HG02571 (cell line): ENCODE data around the gene SRRM4.

Source experiments
- ATAC-seq: cut with Tn5 transposase; IDR thresholded peaks from one replicate; pipeline ENCODE4 v1.9.1; 2021; ENCODE audit warnings: mild to moderate bottlenecking, moderate library complexity; ENCODE audit not compliant: unreplicated experiment

The SRRM4 gene, protein sequence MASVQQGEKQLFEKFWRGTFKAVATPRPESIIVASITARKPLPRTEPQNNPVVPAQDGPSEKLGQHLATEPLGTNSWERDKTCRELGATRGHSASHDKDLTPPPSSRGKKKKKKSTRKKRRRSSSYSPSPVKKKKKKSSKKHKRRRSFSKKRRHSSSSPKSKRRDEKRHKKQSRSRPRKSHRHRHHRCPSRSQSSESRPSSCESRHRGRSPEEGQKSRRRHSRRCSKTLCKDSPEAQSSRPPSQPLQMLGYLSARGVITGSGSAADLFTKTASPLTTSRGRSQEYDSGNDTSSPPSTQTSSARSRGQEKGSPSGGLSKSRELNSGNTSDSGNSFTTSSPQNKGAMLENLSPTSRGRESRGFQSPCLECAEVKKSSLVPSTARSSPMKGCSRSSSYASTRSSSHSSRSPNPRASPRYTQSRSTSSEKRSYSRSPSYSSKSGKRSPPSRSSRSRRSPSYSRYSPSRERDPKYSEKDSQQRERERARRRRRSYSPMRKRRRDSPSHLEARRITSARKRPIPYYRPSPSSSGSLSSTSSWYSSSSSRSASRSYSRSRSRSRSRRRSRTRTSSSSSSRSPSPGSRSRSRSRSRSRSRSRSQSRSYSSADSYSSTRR

DNA sequence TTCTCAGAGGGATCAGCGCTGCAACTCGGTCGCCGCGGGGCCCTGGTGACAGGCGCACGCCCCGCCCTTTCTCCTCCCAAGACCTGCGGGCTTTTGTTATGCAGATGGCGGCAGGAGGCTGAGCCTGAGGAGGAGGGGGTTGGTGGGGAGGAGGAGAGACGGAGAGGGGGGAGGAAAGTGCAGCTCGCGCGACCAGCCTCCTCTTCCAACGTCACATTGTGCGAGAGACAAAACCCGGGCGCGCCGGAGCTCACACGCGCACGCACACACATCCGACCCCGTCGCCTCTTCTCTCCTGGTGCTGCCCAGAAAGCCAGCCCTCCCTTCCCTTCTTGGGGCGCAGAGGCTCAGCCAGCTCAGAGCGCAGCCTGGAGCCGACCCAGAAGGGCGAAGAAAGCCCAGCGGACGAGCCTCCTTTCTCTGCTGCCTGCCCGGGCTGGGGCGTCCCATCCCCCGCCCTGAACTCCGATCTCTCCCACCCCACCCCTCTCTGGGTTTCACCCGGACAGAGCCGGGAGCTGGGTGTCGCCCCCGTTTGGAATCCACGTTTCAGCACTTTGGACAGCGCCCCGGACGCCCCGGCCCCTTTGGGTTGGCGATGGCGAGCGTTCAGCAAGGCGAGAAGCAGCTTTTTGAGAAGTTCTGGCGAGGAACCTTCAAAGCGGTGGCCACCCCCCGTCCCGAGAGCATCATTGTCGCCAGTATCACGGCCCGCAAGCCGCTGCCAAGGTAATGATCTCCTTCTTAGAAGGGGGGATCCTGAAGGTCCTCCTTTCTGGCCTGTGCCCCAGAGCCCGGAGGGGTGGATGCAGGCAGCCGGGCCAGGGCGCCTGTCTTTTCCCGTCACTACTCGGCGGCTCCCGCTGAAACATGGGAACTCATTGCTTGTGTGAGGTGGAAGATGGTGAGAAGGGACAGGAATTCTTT is at the start of gene SRRM4:
TSS of gene SRRM4 (plus strand) at position 257 of the 927 bp plus-strand sequence. CDS start at position 599, 342 bp downstream.
- ATAC-seq, result no peak

DNA sequence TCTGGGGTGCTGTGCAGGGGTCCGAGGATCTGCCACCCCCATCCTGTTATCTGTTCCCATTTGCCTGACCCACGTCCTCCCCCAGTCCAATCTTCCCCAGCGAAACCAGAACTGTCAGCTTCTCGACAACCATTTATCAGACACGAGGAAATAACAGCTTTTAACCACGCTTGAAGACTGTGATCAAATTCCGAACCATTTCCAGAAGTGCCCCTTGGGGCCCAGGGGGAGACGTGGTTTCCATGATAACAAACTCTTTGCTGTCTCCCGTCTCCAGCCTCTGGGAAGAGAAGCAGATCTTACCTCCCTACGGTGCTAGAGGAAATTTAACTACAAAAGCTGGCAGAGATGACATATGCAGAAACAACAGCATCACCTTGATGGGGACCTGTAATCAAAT is 35.1 kb upstream of the SRRM4 start:
- no peak for ATAC-seq

DNA sequence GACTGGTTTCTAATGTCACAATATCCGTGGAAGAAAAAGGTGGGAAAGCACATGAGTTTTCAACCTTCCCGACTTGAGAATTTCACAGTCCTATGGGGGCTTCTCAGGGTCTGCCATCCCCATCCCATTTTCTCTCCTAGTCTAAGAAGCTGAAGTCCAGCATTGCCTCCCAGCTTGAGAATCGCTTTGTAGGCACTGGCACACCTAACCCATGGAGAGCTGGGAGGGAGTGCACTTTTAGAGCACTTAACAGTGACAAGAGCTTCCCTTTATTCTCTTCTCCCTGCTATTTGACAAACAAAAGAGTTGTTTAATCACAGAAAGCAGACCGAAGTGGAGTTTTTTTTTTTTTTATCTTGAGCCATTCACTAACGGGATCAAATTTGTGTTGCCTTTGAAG is 22.8 kb upstream of the SRRM4 start:
- no peak for ATAC-seq

DNA sequence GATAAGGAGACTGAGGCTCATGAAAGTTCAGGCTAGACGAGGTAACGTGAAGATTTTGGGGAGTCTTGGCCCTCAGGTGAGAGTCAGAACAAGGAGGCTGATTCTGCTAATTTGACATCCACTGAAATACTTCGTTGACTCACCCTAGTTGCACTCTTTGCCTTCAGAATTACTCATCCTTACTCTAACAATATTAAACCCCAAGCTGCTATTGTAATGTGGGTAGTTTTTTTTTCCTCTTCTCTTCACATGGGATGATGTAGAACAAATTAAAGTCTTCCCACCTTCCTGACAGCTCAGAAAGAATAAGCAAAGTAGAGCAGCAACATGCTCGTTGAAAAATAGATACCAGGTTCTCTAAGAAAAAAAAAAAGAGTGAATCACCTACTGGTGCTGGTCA is 22.0 kb upstream of the SRRM4 start:
- no peak for ATAC-seq

DNA sequence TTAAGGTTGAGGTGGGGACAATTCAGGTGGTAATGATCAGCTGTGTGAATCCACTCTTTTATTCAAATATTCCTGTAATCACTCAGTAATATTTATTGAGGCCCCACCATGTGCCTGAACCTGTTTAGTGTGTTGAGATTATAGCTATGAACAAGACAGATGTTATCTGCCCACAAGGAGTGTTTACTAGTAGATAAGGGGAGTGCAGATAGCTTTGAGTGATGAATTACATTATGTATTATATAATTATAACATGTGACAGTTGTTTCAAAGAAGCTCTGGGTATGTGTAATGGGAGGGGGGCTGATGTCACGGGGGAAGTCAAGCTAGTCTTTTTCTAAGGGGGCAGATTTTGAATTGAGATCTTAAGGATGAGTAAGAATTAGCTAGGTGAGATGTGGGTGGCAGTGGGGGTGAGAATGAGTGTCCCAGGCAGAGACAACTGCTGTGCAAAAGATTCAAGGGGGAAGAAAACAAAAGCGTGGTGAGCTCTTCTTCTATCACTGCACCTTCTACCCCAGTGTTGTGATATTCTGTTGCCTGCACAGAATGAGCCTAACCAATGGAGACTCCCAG is 21.3 kb upstream of the SRRM4 start:
- ATAC-seq, result no peak

DNA sequence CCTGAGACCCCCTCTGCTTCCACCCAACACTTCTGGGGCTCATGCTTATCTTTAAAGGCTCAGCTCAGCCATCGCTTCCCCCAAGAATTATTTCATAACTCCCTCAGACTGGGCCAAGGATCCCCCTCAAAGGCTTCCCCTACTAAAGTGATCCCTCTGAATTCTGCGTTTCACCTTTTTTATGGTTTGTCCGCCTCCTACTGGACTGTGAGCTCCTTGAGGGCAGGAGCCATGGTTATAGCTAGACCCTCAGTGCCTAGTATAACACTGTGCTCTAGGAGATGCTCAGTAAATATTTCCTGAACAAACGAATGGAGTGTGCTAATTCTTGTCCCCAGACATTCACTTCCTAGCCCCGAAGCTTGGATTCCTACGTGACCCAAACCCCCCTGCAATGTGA is 20.5 kb upstream of the SRRM4 start:
- ATAC-seq, result no peak

DNA sequence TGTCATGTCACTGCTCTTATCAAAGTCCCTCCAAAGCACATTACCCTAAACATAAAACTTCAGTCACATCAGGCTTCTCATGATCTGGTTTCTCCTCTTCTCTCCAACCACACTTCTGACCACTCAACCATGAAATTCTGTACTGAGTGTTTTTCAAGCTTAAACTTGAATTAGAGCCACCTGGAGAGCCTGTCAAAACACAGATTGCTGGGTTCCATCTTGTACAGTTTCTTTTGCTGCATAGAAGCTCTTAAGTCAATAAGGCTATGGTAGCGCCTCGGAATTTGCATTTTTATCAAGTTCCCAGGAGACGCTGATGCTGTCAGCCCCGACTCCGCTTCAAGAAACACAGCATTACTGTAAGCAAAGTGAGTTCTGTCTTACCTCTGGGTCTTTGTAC is 16.4 kb upstream of the SRRM4 start:
- no peak for ATAC-seq

DNA sequence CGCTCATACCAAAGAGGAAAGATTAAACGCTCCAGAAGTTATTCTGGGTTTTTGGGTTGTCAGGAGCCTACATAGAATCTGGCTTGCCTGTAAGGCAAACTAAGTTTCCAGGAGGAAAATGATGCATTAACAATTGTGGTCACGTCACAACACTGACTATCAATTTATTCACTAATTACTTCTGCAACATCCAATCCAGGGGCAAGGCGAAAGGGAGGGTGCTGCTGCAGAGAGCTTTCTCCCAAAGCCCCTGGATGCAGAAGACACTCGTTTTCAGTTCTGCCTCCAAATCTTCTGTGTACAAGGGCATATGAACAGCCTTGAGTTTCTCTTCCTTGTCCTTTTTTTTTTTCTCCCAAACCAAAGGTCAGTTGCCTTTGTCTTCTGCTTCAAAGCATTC is 10.5 kb upstream of the SRRM4 start:
- no peak for ATAC-seq

DNA sequence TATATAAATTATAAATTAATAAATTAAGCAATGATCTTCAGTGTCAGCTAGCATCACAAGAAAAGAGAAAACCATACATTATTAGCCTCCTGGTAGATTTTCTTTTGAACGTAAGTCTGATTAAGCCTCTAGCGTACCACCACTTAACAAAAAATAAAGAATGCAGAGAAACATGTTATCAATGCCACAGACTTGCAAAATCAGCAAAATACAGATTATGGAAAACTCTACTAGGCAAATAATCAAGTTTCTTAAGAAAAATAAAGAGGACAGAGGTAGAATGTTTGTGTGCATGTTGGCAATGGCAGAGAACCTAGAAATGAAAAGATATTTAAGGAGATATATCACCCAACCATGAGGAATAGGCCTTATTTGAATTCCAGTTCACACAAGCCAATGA is 8.4 kb upstream of the SRRM4 start:
- no peak for ATAC-seq

DNA sequence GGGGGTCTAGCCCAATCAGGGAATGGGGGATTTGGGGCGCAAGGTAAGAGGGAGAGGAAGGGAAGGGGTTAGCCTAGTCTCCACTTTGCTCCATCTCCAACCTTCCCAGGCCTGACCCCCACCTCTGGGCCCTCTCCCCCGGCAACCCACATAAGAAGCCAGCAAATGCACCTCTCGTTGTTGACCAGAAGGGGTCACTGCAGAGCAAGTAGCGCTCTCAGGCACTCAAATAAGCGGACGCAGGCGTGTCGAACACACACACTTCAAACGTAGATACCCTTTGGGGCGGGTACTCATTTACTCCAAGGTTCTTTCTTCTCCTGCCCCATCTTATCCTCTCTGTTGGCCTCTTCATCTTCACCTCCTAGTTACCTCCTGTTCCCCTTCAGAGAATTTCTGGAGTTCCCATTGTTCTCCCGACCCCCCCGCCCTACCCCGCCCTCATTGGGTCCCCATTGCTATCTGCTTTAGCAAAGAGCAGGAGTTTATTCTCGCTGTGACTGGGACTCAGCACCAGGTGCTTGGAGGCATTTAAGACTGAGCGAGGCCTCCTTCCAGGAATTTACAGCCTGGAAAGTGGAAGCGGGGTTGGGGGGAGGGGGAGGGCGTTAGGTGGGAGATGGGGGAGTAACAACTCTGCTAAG is 1.5 kb upstream of the SRRM4 start:
- ATAC-seq, result no peak

DNA sequence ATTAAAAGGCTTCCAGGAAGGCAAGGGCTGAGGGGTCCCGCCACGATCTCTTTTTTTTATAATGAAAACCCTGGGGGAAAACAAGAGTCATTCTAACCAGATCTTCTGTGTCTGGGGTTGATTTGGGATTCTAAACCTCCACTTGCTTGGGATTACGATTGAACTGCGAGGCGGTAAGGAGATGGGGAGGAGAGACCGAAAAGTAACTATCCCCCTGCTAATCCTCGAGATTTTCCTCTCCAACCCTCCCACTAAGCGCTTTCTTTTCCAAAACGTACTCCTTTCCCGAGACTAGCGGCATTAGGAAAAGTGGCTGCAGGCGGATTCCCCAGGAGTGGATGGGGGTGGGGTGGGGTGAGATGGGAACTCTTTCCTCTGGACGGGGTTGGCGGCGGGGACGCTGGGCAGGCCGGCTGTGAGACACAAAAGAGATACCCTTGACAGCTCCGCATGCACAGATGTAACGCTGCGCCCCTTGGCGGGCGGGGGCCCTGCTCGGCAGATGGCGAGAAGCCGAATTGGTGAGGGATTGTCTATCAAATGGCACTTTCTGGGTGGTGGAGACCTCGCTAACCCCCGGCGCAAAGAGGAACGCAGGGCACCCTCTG is 830 bp upstream of the SRRM4 start:
- ATAC-seq, result no peak

DNA sequence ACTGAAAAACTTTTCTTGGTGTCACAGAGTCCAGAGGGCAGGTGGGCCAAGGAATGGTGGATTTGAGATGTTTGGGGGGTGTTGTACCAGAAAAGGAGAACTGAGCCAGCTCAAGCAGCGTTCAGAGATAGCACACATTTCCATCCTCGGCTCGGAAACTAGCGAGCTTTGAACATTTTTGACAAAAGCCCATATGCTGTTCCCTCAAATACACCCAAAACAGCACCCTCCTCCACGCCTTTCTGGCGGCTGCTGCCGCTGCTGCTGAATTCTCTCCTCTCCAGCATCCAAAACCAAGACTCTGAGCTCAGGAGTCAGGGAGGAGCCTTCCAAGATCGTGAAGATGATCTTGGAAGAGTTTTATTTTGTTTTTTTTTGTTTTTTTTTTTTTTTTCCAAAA is 961 bp downstream of the SRRM4 start:
- ATAC-seq, result no peak

DNA sequence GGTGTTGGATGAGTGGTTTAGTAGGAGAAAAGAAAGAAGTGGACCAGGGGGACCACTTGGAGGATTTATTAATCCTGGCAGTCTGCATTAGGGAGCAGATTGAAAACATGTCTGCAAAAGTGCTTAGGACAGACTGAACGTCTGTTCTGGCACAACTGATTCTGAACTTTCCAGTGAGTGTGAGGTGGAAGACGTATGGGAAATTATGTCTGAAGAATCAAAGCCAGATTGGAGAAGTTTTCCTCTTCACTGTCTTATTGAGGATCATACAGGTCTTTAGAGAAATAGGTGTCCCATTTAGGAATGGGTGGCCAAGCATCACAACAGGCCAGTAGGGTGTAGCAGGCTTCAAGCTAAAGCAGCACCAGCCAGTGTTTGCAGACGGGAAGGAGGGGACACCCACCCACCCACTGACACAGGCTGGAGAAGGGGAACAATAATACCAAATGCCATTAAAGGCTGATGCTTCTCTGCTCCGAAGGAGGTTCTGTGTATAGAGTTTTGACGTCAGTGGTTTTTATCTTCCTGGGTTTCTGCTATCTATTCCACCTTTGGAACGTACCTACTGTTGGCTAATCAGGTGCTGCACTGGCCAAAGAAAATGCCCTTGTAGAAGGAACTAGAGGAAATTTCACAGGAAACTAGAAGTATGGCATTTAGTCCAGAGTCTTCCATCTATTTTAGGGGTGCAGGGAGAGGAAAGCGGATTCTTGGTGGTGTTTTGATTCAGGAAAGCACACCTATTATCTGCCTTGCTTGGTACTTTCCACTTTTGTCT is 1.8 kb downstream of the SRRM4 start:
- no peak for ATAC-seq

DNA sequence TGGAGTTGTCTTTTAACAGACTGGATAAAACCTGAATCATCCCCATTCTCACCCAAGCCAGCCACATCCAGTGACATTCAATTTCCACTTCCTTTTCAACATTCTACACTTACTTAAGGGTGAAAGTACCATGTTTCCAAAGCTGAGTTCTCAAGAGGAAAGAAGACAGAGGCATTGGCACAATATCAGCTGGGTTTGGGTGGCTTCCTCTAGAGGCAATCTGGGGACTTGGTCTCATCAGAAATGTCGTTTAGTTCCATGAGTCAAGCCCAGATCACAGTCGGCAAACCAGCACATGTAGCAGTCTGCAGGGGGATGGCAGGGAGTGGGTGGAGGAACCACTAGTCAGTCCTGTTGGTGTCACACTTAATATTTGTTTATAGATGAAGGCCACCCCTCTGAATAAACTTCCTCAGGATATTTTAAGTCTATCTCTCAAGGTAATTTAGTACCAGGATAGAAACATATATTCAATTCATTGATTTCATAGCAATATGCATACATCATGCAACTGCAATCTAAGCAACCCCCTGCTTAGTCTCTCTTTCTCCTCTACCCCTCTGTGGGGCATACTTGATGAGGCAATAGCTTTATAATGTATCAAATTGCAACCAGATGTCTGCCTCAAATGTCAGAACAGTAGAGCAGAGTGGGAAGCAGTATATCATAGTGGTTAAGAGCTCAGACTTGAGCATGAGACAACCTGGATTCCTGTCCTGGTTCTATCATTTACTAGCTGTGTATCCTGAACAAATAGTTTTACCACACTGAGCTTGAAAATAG is 3.0 kb downstream of the SRRM4 start:
- no peak for ATAC-seq

DNA sequence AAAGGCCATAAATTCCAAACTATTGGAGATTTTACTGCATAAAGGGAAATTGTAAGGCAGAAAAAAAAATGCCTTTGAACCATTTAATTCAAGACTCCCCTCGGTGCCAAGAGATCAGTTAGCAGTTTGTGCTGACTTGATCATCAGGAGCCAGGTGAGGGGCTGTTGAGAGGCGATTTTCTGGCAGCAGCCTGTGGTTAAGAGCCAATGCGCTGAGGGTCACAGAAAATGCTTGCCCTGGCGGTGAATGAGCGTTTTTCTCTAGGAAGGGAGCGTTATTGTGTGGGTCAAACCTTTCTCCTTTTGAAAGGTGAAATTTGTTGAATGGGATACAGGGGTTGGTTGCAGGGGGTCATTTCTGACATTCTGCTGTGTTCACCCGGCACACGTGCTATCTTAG is 4.7 kb downstream of the SRRM4 start:
- ATAC-seq, result no peak

DNA sequence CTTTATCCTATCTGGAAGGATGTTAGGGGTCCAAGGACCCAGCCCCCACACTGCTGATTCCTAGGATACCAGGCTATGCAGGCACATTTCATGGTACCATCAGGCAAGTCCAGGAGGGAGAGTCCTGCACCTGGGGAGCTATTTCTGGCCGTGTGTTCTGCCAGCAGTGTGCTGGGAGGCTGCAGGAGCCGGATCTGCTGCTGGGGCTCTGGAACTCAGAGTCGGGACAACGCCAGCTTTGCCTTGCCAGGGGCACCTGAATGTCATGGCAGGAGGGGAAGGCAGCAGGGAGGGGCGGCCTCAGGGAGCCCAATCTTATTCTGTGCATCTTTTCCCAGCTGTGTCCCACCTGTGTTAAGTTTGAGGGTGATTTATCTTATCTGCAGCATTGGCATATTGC is 17.8 kb downstream of the SRRM4 start:
- ATAC-seq, result no peak

DNA sequence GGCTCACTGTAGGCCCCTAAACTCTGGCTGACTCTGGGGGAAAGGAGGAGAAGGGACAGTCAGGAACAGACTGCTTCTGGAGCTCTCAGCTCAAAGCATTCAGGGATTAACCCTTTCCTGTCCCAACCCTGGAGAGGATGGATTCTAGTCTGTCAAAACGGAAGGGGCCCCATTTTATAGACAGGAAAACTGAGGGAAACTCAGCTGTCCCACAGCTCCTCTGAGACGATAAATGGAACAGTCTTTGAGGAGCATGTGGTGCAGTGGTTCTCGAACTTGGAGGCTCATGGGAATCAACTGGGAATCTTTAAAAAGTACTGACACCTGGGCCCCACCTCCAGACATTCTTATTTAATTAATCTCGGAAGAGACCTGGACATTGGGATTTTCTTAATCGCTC is 23.7 kb downstream of the SRRM4 start:
- ATAC-seq, result no peak

DNA sequence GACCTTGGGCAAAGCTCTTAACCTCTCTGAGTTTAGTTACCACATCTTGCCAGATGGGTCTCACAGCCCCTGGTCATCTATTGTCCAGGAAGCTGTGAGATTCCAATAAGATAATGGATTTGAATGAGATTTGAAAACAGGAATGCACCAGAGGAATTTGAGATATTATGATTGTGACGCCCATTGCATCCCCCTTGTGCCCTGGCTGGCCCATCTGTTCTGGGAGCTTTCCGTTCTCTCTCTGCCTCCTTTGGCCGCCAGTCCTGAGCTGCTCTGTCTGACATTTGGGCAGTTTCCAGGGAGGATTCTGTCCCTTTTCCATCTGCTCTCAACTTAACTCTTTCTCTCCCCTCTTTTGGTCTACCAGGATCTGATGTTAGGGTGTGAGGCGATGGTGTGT is 24.6 kb downstream of the SRRM4 start:
- ATAC-seq, result no peak

DNA sequence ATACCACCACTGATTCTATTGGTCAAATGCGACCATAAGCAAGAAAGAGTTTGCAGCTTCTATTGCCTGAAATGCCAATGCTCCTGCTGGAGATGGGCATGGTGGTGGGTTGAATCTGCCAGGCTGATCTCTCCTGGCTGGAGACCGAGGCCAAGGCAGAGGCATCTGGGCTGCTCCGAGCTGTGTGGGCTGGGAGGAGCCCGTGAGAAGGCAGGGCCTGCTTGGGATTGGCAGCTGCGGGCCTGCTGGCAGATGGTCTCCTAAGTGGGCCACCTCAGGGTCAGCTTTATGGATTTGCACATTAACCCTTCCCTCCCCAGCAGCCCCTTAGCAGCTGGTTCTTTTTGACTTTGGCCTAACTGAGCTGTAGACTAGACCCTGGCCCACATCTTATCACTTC is 25.4 kb downstream of the SRRM4 start:
- no peak for ATAC-seq
